Glutamatergic neuron (in vitro differentiated cells): Measurements from ENCODE around the gene SPSB3. TPM values are rescaled to one million over a fixed set of nuclear protein-coding genes. Genes with fewer than 3 reads are reported as not detected.

Experiments
- DNase-seq: peaks from one replicate; pipeline ENCODE4 v3.0.0; 2022
- H3K27ac Mint-ChIP-seq: one replicate; pipeline ENCODE4 v1.8.0; 2020; ENCODE audit warnings: mild to moderate bottlenecking, mixed read lengths, inconsistent platforms; ENCODE audit not compliant: unreplicated experiment
- H3K27me3 Mint-ChIP-seq: one replicate; pipeline ENCODE4 v1.8.0; 2020; ENCODE audit warnings: mild to moderate bottlenecking, moderate library complexity, mixed read lengths, inconsistent platforms; ENCODE audit not compliant: unreplicated experiment
- H3K36me3 Mint-ChIP-seq: one replicate; pipeline ENCODE4 v1.8.0; 2020; ENCODE audit warnings: mild to moderate bottlenecking, mixed read lengths, inconsistent platforms; ENCODE audit not compliant: unreplicated experiment
- H3K4me1 Mint-ChIP-seq: one replicate; pipeline ENCODE4 v1.8.0; 2020; ENCODE audit warnings: mild to moderate bottlenecking, low read depth, mixed read lengths, inconsistent platforms; ENCODE audit not compliant: unreplicated experiment
- H3K4me3 Mint-ChIP-seq: one replicate; pipeline ENCODE4 v1.8.0; 2020; ENCODE audit warnings: mild to moderate bottlenecking, mixed read lengths, inconsistent platforms; ENCODE audit not compliant: unreplicated experiment
- H3K9me3 Mint-ChIP-seq: one replicate; pipeline ENCODE4 v1.8.0; 2020; ENCODE audit warnings: mild to moderate bottlenecking, moderate library complexity, mixed read lengths, inconsistent platforms; ENCODE audit not compliant: unreplicated experiment
- CTCF ChIP-seq: fragments of 200-600 bp; sonication (generic); IDR thresholded peaks from one replicate; pipeline ENCODE4 v1.5.0; 2021; ENCODE audit not compliant: partially characterized antibody, unreplicated experiment
- total RNA-seq: library from RNA; stranded (reverse); fragmentation: NEBNext Ultra II Directional; extraction: Animal tissue kit (Norgen Biotek cat#: 25700); gene quantifications from one replicate; pipeline ENCODE4 v1.2.1, GENCODE V29; 2021; ENCODE audit not compliant: unreplicated experiment

Gene SPSB3
- total RNA-seq, 1 donor from 2014 or later, result 80.4 TPM

GRCh38 chr16:1745900-1746692 lies 36.3 kb downstream of the SPSB3 start:
- Mint-ChIP-seq H3K4me1 (no peaks in the 10 kb centered on the region), H3K9me3 (peaks cover 9% of the 10 kb centered on the region), H3K4me3 (no peak overlapping the region), H3K27ac (no peak overlapping the region), H3K27me3 (peaks cover 6% of the 10 kb centered on the region), H3K36me3 (peaks cover 7% of the 10 kb centered on the region)
- DNase-seq, result peak; percentile 11
- no peak for TF ChIP-seq CTCF

- H3K27ac Mint-ChIP-seq, result no peak overlapping the region
- peaks cover 6% of the 10 kb centered on the region for H3K27me3 Mint-ChIP-seq
- H3K4me3 Mint-ChIP-seq, result no peak overlapping the region
- no peak for TF ChIP-seq CTCF
- H3K9me3 Mint-ChIP-seq, result peaks cover 9% of the 10 kb centered on the region
- peaks cover 7% of the 10 kb centered on the region for H3K36me3 Mint-ChIP-seq
- no peak for DNase-seq
- H3K4me1 Mint-ChIP-seq, result no peaks in the 10 kb centered on the region
Observed at GRCh38 chr16:1745181-1745899, 37.0 kb downstream of the SPSB3 start.

- no peak overlapping the region for H3K4me3 Mint-ChIP-seq
- H3K4me1 Mint-ChIP-seq, result no peaks in the 10 kb centered on the region
- TF ChIP-seq CTCF, result no peak
Observed at GRCh38 chr16:1744338-1744840, 38.0 kb downstream of the SPSB3 start.

GRCh38 chr16:1743376-1744337 lies 38.7 kb downstream of the SPSB3 start:
- Mint-ChIP-seq H3K27me3 (peaks cover 6% of the 10 kb centered on the region), H3K36me3 (peaks cover 7% of the 10 kb centered on the region), H3K4me1 (no peaks in the 10 kb centered on the region), H3K9me3 (peaks cover 6% of the 10 kb centered on the region), H3K4me3 (no peak overlapping the region), H3K27ac (no peak overlapping the region)
- DNase-seq, result peak; percentile 16
- no peak for TF ChIP-seq CTCF

More at GRCh38 chr16:1744338-1744840, 38.0 kb downstream of the SPSB3 start:
- peaks cover 7% of the 10 kb centered on the region for H3K36me3 Mint-ChIP-seq
- DNase-seq, result peak; percentile 21
- H3K27ac Mint-ChIP-seq, result no peak overlapping the region
- peaks cover 9% of the 10 kb centered on the region for H3K9me3 Mint-ChIP-seq
- H3K27me3 Mint-ChIP-seq, result peaks cover 6% of the 10 kb centered on the region
